HepG2 (cell line): ENCODE measurements around the gene MRFAP1. TPM values are rescaled to one million over a fixed set of nuclear protein-coding genes. Genes with fewer than 3 reads are reported as not detected.

Source experiments
- DBP ChIP-seq: sonication (generic); formaldehyde crosslinking; IDR thresholded peaks from 2 replicates; pipeline ENCODE4 v1.4.0; 2020; ENCODE audit warnings: missing genetic modification reagents; ENCODE audit errors: not compliant biosample characterization
- ETS1 ChIP-seq: sonication (generic); formaldehyde crosslinking; IDR thresholded peaks from 2 replicates; pipeline ENCODE4 v1.4.0; 2020; ENCODE audit warnings: missing genetic modification reagents
- HBP1 ChIP-seq: IDR thresholded peaks from 2 replicates; pipeline ENCODE4 v1.6.1; 2016; ENCODE audit warnings: low read depth, control low read depth
- JDP2 ChIP-seq: sonication (generic); formaldehyde crosslinking; IDR thresholded peaks from 2 replicates; pipeline ENCODE4 v1.8.1; 2022; ENCODE audit warnings: missing genetic modification reagents, borderline replicate concordance
- MLXIP ChIP-seq: sonication (generic); formaldehyde crosslinking; IDR thresholded peaks from 2 replicates; pipeline ENCODE4 v1.9.0; 2021; ENCODE audit warnings: missing genetic modification reagents, borderline replicate concordance
- MNT ChIP-seq: fragments of 450-650 bp; IDR thresholded peaks from 2 replicates; pipeline ENCODE4 v1.6.1; 2016
- MYC ChIP-seq: sonication (generic); formaldehyde crosslinking; IDR thresholded peaks from 2 replicates; pipeline ENCODE4 v1.9.0; 2021; ENCODE audit warnings: missing genetic modification reagents, borderline replicate concordance
- NFIB ChIP-seq: sonication (generic); formaldehyde crosslinking; IDR thresholded peaks from 2 replicates; pipeline ENCODE4 v1.9.0; 2021; ENCODE audit warnings: missing genetic modification reagents, mild to moderate bottlenecking, borderline replicate concordance
- NFRKB ChIP-seq: fragments of 450-650 bp; IDR thresholded peaks from 2 replicates; pipeline ENCODE4 v1.6.1; 2017
- PAX8 ChIP-seq: sonication (generic); formaldehyde crosslinking; IDR thresholded peaks from 2 replicates; pipeline ENCODE4 v1.8.0; 2022; ENCODE audit warnings: mild to moderate bottlenecking, missing genetic modification reagents, borderline replicate concordance
- SMARCC2 ChIP-seq: fragments of 450-650 bp; IDR thresholded peaks from 2 replicates; pipeline ENCODE4 v1.6.1; 2017; ENCODE audit warnings: antibody characterized with exemption, mild to moderate bottlenecking
- ZNF10 ChIP-seq: sonication (generic); formaldehyde crosslinking; IDR thresholded peaks from 2 replicates; pipeline ENCODE4 v1.4.0; 2020; ENCODE audit warnings: mild to moderate bottlenecking, low read depth, missing genetic modification reagents, borderline replicate concordance
- ZNF143 ChIP-seq: sonication (generic); formaldehyde crosslinking; IDR thresholded peaks from 2 replicates; pipeline ENCODE4 v1.4.0; 2020; ENCODE audit warnings: missing genetic modification reagents
- ZNF264 ChIP-seq: sonication (generic); formaldehyde crosslinking; IDR thresholded peaks from 2 replicates; pipeline ENCODE4 v1.4.0; 2020; ENCODE audit warnings: missing genetic modification reagents
- ZNF513 ChIP-seq: sonication (generic); formaldehyde crosslinking; conservative IDR thresholded peaks from 2 replicates; pipeline ENCODE4 v1.5.0; 2020; ENCODE audit warnings: missing genetic modification reagents
- ZNF567 ChIP-seq: sonication (generic); formaldehyde crosslinking; IDR thresholded peaks from 2 replicates; pipeline ENCODE4 v1.8.1; 2023; ENCODE audit warnings: mild to moderate bottlenecking, missing genetic modification reagents, borderline replicate concordance
- ZNF670 ChIP-seq: sonication (generic); formaldehyde crosslinking; IDR thresholded peaks from 2 replicates; pipeline ENCODE4 v1.8.0; 2022; ENCODE audit warnings: mild to moderate bottlenecking, missing genetic modification reagents, borderline replicate concordance
- ZSCAN31 ChIP-seq: sonication (generic); formaldehyde crosslinking; IDR thresholded peaks from 2 replicates; pipeline ENCODE4 v1.5.0; 2020; ENCODE audit warnings: low read depth, mild to moderate bottlenecking, missing genetic modification reagents
- polyA plus RNA-seq, 8 experiments: library from polyadenylated mRNA; depleted of rRNA in 3 of 8; stranded (reverse) in 7 of 8; unstranded in 1 of 8; fragments of >200 nt; fragmentation: Illumina TruSeq in 4 of 8; extraction: Trizol in 4 of 8; gene quantifications; 2 replicates each; pipeline versions ENCODE4 v1.2.1 to v1.2.3, GENCODE V29; 2011 to 2016; ENCODE audit warnings: low read depth in 4 of 8, missing spikeins in 1 of 8, mixed read lengths in 1 of 8; ENCODE audit not compliant: insufficient read depth in 1 of 8
- total RNA-seq, 5 experiments: library from RNA; depleted of rRNA; stranded (reverse); fragments of >200 nt; fragmentation: Illumina TruSeq; extraction: Trizol; gene quantifications; 2 replicates each; pipeline ENCODE4 v1.2.3, GENCODE V29; 2016; ENCODE audit warnings: low read depth in 1 of 5

MRFAP1 gene
- total and polyA plus RNA-seq, 2 of the 13 experiments (the other 11 are each of a cell fraction or from before 2014, with no cell fraction given): 112 to 158 TPM

- no peak for TF ChIP-seq MLXIP
- TF ChIP-seq ZSCAN31 (CRISPR knock-in tag): peak; percentile 61; the same call in 1 of the 2 replicates
- TF ChIP-seq HBP1 (CRISPR knock-in tag): peak; percentile 35; the same call in 1 of the 2 replicates
- no peak for TF ChIP-seq SMARCC2
- peak; percentile 31; the same call in 1 of the 2 replicates for TF ChIP-seq JDP2 (CRISPR knock-in tag)
- TF ChIP-seq ZNF670 (CRISPR knock-in tag): peak; percentile 88; the same call in 1 of the 2 replicates
- no peak for TF ChIP-seq NFRKB
- TF ChIP-seq ZNF143 (CRISPR knock-in tag): no peak
- no peak; the same call in 1 of the 2 replicates for TF ChIP-seq ZNF567 (CRISPR knock-in tag)
- peak; percentile 75 for TF ChIP-seq DBP (CRISPR knock-in tag)
- no peak for TF ChIP-seq ETS1
- TF ChIP-seq PAX8 (CRISPR knock-in tag): 0 out of 2 replicates have a peak, but pooled peaks have one; percentile 89
- TF ChIP-seq ZNF10: no peak
- peak; percentile 43; the same call in 1 of the 2 replicates for TF ChIP-seq ZNF264 (CRISPR knock-in tag)
- 0 out of 2 replicates have a peak, but pooled peaks have one; percentile 19 for TF ChIP-seq MNT
- TF ChIP-seq MYC (CRISPR knock-in tag): peak; percentile 90
- TF ChIP-seq ZNF513 (CRISPR knock-in tag): no peak; the same call in 1 of the 2 replicates
- TF ChIP-seq NFIB (CRISPR knock-in tag): no peak
Measured at GRCh38 chr4:6640292-6641163, at the start of gene MRFAP1 (continued).
